ENCODE results near the gene COMP.

DNA sequence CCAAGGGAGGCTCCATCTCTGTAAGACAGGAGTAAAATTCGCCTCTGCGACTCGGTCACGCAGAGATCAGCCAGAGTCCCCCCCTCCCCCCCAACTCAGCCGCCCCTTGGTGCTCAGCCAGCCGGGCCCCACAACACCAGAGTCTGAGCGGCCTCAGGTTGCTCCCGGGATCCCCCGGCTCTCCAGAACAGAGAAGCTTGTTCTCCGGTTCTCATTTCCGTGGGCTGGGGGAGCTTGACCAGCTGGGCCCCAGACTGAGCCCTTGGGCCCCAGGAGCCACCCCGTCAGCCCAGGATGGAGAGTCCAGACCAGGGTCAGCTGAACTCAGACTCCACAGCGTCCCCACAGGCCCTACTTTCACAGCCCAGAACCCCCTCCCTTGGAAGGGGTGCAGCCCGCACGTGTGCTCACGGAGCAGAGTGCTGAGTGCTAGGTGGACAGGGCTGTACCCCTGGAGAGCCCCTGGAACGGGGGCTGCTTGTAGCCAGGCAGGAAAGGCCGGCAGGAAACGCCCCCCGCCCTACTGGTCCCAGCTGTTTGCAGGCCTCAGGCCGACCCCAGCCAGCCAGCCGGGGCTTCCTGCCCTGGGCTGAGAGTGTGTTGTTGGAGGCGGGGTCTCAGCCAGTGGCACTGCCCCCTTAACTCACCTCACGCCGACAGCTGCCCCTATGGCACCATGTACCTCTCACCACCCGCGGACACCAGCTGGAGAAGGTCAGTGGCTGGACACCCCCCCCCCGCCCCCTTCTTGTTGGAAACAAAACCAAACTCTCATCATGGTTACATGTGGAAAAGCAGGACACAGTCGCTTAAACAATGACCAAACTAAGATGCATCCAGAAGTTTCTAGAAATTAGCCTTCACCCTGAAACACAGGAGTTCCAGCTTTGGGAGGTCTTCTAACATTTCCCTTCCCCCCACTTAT lies 44.4 kb downstream of the COMP start:
- TF ChIP-seq, protein P1, sequence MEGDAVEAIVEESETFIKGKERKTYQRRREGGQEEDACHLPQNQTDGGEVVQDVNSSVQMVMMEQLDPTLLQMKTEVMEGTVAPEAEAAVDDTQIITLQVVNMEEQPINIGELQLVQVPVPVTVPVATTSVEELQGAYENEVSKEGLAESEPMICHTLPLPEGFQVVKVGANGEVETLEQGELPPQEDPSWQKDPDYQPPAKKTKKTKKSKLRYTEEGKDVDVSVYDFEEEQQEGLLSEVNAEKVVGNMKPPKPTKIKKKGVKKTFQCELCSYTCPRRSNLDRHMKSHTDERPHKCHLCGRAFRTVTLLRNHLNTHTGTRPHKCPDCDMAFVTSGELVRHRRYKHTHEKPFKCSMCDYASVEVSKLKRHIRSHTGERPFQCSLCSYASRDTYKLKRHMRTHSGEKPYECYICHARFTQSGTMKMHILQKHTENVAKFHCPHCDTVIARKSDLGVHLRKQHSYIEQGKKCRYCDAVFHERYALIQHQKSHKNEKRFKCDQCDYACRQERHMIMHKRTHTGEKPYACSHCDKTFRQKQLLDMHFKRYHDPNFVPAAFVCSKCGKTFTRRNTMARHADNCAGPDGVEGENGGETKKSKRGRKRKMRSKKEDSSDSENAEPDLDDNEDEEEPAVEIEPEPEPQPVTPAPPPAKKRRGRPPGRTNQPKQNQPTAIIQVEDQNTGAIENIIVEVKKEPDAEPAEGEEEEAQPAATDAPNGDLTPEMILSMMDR (IDR thresholded peaks at IDR 0.05): no peak
- no peak for TF ChIP-seq POLR2A (IDR thresholded peaks at IDR 0.05)

Measured in Peyer's patch (tissue), 4 donors.